GM12872 (cell line): ENCODE results near the gene CFAP210.

ENCODE experiments used
- CTCF ChIP-seq: IDR thresholded peaks from 3 replicates; pipeline ENCODE4 v1.5.1; 2011; ENCODE audit warnings: low read depth, mild to moderate bottlenecking, low read length, moderate library complexity; ENCODE audit not compliant: insufficient read depth

The CFAP210 gene

GRCh38 chr2:169711751-169712509, 17.7 kb upstream of the CFAP210 start:
- no peak for TF ChIP-seq CTCF

- no peak for TF ChIP-seq CTCF
These were observed 15.8 kb upstream of the CFAP210 start for GRCh38 chr2:169709981-169710380.

GRCh38 chr2:169709331-169709730, 15.1 kb upstream of the CFAP210 start:
- no peak for TF ChIP-seq CTCF

GRCh38 chr2:169707626-169708025, 13.4 kb upstream of the CFAP210 start:
- no peak for TF ChIP-seq CTCF

GRCh38 chr2:169705927-169706326, 11.7 kb upstream of the CFAP210 start:
- TF ChIP-seq CTCF, result no peak

GRCh38 chr2:169704160-169704708, 10.0 kb upstream of the CFAP210 start:
- no peak for TF ChIP-seq CTCF

GRCh38 chr2:169702996-169703395, 8.8 kb upstream of the CFAP210 start:
- no peak for TF ChIP-seq CTCF
